ENCODE data around the gene DNAH7. TPM values are rescaled to one million over a fixed set of nuclear protein-coding genes. Genes with fewer than 3 reads are reported as not detected.

The DNAH7 gene
- total and polyA plus RNA-seq, 9 donors: 0.30 to 27.3 (median 1.6) TPM

DNA sequence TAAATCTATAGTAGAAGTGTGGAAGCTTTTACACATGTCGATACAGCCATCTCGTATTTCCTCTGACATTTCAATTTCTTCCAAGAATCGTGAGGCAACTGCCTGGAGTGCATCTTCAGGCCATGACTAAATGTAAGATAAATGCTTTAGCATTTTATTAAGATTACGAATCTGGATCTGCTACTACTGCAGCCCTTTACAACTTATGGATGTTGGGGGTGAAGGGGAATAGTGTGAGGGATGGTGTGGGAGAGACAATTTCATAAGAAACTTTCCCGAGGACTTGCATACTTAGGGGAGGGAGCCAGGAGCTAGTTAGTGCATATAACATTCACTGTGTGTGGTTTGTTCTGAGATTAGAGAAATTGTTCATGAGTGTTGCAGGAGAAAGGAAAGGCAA, 206.8 kb downstream of the DNAH7 start:
- H3K4me3 ChIP-seq: no peak overlapping the region
- intact Hi-C loops (cut with DNase I): no loop called here
- no peaks in the 10 kb centered on the region for H3K36me3 ChIP-seq
- H3K9me3 ChIP-seq: no peaks in the 10 kb centered on the region
- H3K4me1 ChIP-seq (ENCODE audit: insufficient read depth): no peaks in the 10 kb centered on the region
- H3K27ac ChIP-seq: no peak overlapping the region
- 68 to 89% (median 85%) methylated on average over 5 of the region's 5 CpGs for WGBS, 3 donors
- no peaks in the 10 kb centered on the region for H3K27me3 ChIP-seq
- no peak for DNase-seq
- TF ChIP-seq POLR2A (IDR thresholded peaks at IDR 0.05) (no peak), EP300 (IDR thresholded peaks at IDR 0.05) (no peak)
- TF ChIP-seq, protein P1, sequence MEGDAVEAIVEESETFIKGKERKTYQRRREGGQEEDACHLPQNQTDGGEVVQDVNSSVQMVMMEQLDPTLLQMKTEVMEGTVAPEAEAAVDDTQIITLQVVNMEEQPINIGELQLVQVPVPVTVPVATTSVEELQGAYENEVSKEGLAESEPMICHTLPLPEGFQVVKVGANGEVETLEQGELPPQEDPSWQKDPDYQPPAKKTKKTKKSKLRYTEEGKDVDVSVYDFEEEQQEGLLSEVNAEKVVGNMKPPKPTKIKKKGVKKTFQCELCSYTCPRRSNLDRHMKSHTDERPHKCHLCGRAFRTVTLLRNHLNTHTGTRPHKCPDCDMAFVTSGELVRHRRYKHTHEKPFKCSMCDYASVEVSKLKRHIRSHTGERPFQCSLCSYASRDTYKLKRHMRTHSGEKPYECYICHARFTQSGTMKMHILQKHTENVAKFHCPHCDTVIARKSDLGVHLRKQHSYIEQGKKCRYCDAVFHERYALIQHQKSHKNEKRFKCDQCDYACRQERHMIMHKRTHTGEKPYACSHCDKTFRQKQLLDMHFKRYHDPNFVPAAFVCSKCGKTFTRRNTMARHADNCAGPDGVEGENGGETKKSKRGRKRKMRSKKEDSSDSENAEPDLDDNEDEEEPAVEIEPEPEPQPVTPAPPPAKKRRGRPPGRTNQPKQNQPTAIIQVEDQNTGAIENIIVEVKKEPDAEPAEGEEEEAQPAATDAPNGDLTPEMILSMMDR (IDR thresholded peaks at IDR 0.05): no peak

DNA sequence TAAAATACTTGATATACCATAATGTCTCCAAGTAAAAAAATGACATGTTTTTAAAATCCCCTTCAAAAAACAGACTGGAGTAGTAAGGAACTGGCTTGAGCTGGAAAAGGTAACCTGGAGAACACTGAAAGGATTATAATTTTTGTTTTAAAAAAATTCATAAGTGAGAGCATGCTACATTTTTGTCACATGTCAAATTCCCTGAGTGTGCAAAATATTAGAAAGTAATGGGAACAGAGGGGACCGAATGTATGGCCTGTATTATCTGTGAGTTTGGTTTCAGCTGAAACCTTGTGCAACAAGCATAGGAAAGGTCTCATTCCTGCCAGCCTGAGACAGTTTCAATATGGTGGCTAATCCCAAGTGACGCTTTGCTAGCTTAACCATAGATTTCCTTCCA, 209.1 kb downstream of the DNAH7 start:
- Histone ChIP-seq H3K4me3 (no peak overlapping the region), H3K4me1 (ENCODE audit: insufficient read depth) (no peaks in the 10 kb centered on the region), H3K27me3 (no peaks in the 10 kb centered on the region), H3K27ac (no peak overlapping the region), H3K9me3 (no peaks in the 10 kb centered on the region), H3K36me3 (no peaks in the 10 kb centered on the region)
- intact Hi-C loops (cut with DNase I): no loop called here
- DNase-seq: no peak
- TF ChIP-seq, protein P1 (IDR thresholded peaks at IDR 0.05): no peak
- TF ChIP-seq EP300 (IDR thresholded peaks at IDR 0.05): no peak
- no peak for TF ChIP-seq POLR2A (IDR thresholded peaks at IDR 0.05)
- WGBS, 3 donors: 90 to 96% (median 95%) methylated on average over 2 of the region's 2 CpGs

DNA sequence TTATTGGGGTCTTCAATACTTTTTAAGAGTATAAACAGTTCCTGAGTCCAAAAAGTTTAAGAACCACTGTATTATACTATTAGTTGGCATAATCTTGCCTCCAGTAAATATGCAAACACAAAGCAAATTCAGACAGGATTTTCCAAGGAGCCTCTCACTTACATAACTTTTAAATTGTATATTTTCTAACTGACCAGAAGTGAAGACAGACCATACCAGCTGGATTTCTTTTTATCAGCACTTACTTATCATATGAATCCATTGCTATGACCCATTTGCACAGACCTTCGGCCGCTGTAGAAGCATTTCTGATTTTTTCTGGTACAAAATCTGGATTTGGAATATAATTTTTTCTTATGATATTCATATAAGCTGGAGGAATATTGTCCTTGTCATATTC, 211.5 kb downstream of the DNAH7 start:
- intact Hi-C loops (cut with DNase I): no loop called here
- TF ChIP-seq POLR2A (IDR thresholded peaks at IDR 0.05) (no peak), EP300 (IDR thresholded peaks at IDR 0.05) (no peak)
- TF ChIP-seq, protein P1 (IDR thresholded peaks at IDR 0.05): no peak
- Histone ChIP-seq H3K9me3 (no peaks in the 10 kb centered on the region), H3K4me3 (no peak overlapping the region), H3K4me1 (ENCODE audit: insufficient read depth) (no peaks in the 10 kb centered on the region), H3K27ac (no peak overlapping the region), H3K36me3 (no peaks in the 10 kb centered on the region), H3K27me3 (no peaks in the 10 kb centered on the region)
- DNase-seq: no peak
- WGBS, 3 donors: 91 to 95% (median 94%) methylated on average over 2 of the region's 2 CpGs

DNA sequence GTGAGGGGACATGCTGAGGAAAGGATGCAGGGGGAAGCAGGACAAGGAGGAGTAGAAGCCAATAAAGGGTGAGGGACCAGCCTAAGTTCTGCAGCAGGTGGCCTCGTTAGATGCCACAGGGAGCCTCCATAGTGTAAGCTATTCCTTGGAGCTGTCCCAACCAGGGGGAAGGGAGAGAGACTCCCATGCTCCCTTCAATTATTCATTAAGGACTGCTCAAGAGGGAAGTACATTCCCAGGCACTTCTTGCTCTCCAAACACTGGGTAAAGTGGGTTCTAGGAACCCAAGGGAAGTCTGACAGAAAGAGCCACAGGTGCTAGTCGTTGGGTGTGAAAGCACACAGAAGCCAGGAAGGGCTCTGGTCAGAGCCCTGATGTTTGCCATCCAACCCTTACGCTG, 217.9 kb downstream of the DNAH7 start:
- intact Hi-C loops (cut with DNase I): no loop called here
- Histone ChIP-seq H3K36me3 (no peaks in the 10 kb centered on the region), H3K27ac (no peak overlapping the region), H3K27me3 (no peaks in the 10 kb centered on the region), H3K4me3 (no peak overlapping the region), H3K9me3 (no peaks in the 10 kb centered on the region), H3K4me1 (ENCODE audit: insufficient read depth) (no peaks in the 10 kb centered on the region)
- WGBS, 3 donors: 77 to 82% (median 82%) methylated on average over 3 of the region's 3 CpGs
- DNase-seq: no peak
- TF ChIP-seq, protein P1 (IDR thresholded peaks at IDR 0.05): no peak
- TF ChIP-seq EP300 (IDR thresholded peaks at IDR 0.05) (no peak), POLR2A (IDR thresholded peaks at IDR 0.05) (no peak)

Data from ovary (tissue), 9 donors.